H54 (cell line): ENCODE data around the gene CYP2B6.
"Not testable (repeated sequence)": the region's sequence is repeated elsewhere in the genome, so short reads cannot be mapped to it uniquely, and the experiment has no call there.

Experiments
- DNase-seq: peaks from one replicate; pipeline ENCODE4 v3.0.0; 2011; ENCODE audit warnings: low spot score, mixed read lengths; ENCODE audit not compliant: insufficient read length
- FAIRE-seq: peaks from 3 replicates; lab custom pipeline; 2011; peaks lifted over from hg19 to GRCh38; lab: Jason Lieb, UNC
- POLR2A ChIP-seq: IDR thresholded peaks from 2 replicates; pipeline ENCODE4 v1.6.1; 2011; ENCODE audit warnings: low read depth, mild to moderate bottlenecking, low read length

CYP2B6 gene

DNA sequence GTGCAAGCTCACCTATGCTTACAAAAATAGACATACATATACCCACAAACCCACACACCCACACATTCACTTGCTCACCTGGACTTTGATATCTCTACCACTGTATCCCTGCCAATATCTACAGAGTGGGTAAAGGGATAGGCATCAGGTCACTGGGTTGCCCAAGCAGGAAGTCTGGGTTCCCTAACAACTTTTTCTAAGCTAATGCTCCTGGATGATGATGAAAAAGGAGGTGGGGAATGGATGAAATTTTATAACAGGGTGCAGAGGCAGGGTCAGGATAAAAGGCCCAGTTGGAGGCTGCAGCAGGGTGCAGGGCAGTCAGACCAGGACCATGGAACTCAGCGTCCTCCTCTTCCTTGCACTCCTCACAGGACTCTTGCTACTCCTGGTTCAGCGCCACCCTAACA lies at the start of gene CYP2B6:
Gene CYP2B6 (plus strand): TSS at position 311 of the 410 bp plus-strand sequence. CDS start 24 bp downstream, at position 335.
- DNase-seq (no peak), FAIRE-seq (no peak)
- TF ChIP-seq POLR2A: no peak

DNA sequence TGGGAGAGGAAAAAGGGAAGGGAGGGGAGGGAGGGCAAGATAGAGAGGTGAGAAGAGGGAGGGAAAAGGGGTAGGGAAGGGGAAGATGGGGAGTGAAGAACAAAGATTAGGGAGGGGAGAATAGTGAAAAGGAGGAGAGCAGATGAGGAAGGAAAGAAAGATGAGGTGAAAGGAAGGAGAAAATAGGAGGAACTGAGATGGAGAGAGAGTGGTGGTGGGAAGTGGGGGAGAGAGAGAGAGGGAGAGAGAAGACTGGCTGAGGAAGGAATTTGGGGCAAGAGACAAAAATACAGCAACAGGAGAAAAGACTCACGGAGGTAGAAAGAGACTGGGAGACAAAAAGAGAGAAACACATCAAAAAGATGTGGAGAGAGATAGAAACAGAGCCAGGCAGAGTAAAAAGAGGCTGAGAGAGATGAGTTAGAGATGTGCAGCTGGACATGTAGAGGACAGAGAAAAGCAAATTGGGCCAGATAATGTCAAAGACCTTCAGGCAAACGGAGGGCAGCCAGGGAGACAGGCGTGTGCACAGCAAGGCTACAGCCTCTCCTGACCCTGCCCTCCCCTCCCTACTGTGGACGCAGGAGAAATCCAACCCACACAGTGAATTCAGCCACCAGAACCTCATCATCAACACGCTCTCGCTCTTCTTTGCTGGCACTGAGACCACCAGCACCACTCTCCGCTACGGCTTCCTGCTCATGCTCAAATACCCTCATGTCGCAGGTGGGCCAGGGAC lies 49.4 kb upstream of the CYP2B6 start:
- DNase-seq (no peak), FAIRE-seq (no peak)

DNA sequence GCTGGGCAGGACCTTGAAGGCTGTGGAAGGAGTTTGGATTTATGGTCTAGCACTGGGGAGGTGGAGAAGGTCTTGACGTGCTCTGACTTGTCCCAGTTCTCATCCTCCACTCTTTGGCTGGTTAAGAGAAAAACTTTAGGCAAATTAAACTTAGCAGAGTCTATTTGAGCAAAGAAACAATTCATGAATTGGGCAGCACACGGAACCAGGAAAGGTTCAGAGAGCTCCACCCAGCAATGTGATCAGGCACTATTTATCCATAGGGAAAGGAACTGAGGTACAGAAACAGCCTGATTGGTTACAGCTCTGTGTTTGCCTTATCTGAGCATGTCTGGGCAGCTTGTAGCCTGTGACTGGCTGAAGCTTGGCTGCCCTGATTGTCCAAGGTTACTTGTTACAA lies 45.4 kb upstream of the CYP2B6 start:
- no peak for DNase-seq
- FAIRE-seq: no peak
- TF ChIP-seq POLR2A: no peak

More for the DNA sequence above, 49.4 kb upstream of the CYP2B6 start:
- no peak for TF ChIP-seq POLR2A

DNA sequence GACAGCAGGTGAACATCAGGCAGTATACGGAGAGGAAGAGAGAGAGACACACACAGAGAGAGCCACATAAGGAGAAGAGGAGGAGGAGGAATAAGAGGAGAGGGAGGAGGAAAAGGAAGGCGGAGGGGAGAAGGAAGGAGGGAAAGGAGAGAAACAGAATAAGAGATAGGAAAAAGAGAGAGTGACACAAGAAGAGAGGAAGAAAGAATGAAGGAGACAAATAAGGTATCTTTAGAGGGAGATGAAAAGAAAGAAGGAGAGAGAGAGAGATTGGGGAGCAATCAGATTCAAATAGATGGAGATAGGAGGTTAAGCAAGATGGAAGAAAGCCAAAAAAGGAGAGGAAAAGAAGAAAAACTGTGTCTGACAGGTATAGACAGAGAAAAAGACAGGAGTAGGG lies 44.0 kb upstream of the CYP2B6 start:
- no peak for TF ChIP-seq POLR2A
- DNase-seq (no peak), FAIRE-seq (no peak)

DNA sequence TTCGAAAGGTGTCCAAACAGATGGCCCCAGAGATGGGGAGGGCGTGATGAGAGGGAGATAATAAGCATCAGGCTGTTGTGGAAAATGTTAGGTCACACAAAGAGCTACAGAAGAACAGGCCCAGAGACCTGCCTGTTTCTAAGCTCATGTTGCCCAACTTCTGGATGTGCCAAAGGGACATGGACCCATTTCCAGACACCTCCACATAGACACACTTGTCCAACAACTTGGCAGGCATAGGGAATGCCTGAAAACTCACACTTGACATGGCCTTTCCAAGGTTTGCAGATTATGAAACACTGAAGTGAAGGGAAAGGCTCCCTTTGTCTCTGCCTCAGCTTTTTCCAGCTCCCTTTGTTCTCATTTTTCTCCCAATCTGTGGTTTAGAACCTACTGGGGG lies 43.5 kb upstream of the CYP2B6 start:
- no peak for TF ChIP-seq POLR2A
- no peak for DNase-seq
- no peak for FAIRE-seq

DNA sequence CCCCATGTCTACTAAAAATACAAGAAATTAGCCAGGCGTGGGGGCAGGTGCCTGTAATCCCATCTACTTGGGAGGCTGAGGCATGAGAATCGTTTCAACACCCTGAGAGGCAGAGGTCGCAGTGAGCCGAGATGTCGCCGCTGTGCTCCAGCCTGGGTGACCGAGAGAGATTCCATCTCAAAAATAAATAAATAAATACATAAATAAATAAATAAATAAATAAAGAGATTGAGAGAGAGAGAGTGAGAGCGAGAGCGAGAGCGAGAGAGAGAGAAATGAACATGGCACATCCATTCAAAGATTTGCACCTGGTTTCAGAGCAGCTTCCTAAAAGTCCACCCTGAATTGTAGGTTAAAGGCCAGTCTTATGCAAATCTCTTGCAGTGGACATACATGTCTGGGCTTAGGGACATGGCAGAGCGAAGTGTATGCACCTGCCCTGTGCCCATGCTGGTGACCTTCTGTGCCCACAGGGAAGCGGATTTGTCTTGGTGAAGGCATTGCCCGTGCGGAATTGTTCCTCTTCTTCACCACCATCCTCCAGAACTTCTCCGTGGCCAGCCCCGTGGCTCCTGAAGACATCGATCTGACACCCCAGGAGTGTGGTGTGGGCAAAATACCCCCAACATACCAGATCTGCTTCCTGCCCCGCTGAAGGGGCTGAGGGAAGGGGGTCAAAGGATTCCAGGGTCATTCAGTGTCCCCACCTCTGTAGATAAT lies 42.3 kb upstream of the CYP2B6 start:
- DNase-seq: no peak
- TF ChIP-seq POLR2A: no peak
- no peak for FAIRE-seq

DNA sequence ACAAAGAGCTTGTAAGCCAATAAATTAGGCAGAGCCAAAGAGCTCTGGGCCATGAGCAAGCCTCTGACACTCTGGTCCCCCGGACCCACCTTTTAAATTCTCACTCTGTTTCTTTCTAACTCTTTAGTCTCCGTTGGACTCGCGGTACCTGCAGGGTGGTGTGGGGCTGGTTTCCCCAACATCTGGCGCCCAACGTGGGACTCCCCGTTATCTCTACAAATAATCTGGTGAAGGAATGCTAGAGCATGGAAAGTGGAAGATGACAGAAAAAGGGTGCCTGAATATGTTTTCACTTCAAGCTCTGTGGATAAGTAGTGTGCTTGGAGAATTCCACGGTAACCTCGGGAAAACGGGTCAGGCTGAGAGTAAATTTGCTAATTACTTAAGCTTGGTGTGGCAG lies 36.5 kb upstream of the CYP2B6 start:
- no peak for FAIRE-seq
- TF ChIP-seq POLR2A: no peak
- DNase-seq: no peak

DNA sequence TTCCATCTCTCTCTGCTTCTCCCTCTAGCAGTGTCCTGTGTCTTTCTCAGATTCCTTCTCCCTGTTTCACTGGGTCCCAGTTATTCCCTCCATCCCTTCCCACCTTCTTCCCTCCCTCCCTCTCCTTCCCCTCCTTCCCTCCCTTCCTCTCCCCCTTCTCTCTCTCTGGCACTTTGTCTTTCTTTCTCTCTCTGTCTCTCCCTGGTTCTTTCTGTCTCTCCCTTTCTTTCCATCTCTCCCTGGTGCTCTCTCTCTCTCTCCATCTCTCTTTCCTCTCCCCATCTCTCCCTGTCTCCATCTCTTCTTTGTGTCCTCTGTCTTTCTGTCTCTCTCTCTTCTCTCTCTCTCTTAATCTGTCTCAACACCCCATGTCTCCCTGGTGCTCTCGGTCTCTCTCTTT lies 31.7 kb upstream of the CYP2B6 start:
- DNase-seq: no peak
- no peak for TF ChIP-seq POLR2A
- FAIRE-seq: no peak

DNA sequence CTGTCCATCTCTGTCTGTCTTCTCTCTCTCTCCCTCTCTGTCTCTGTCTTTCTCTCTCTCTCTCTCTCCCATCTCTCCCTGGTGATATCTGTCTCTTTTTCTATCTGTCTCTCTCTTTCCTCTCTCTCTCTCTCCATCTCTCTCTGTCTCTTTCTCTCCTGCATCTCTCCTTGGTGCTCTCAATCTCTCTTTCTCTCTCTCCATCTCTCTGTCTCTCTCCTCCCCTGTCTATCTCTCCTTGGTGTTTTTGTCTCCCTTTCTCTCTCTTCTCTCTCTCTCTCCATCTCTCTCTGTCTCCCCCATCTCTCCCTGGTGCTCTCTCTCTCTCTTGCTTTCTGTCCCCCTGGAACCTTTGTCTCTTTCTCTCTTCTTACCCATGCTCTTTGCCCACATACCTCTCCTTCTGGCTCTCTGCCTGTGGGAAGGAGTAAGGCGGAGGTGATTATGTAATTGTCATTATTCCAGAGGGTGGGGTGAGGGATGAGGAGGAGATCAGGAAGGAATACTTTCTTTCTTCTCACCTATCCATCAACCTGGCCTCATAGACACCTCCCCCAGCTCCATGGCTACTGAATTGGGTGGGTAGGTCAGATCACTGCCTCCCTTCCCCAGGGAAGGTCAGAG lies 30.9 kb upstream of the CYP2B6 start:
- FAIRE-seq: no peak
- TF ChIP-seq POLR2A: no peak

DNA sequence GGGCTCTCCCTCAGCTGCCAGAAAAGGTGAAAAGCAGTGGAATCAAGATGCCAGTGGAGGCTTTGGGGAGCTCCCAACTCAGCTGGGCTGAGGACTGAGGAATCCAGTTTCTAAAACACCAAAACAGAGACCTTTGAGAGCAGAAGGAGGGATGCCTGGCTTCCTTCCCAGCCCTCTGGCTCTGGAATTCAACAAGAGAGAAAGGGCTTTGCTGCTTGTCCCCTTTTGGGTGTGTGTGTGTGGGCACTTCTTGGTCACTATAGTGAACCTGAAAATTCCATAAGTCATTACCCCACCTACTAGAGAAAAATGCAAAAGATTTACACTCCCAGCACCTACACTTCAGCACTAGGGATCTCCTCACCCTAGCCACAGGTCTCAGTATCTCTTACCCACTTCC lies 30.3 kb upstream of the CYP2B6 start:
- DNase-seq: no peak
- no peak for TF ChIP-seq POLR2A
- FAIRE-seq: no peak

More for the DNA sequence above, 30.9 kb upstream of the CYP2B6 start:
- DNase-seq: no peak

DNA sequence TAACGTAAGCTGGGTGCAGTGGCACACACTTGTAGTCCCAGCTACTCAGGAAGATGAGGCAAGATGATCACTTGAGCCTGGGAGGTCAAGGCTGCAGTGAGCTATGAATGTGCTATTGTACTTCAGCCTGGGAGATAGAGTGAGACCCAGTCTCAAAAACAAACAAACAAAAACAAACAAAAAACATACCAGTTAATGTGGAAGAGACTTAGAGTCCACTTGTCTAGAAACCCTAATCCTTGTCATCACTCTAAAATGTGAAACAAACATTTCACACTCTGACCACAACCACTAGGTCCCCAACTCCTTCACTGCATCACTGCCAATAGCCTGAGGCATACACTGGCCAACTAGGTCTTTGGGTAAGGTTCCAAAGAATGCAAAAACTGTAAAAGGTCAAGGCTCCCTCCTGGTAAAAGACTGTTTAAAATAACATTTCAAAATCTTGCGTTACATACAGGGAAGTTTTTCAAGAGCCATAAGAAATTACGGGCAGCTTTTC lies 28.6 kb upstream of the CYP2B6 start:
- DNase-seq (peak; percentile 74), FAIRE-seq (no peak)
- TF ChIP-seq POLR2A: no peak

DNA sequence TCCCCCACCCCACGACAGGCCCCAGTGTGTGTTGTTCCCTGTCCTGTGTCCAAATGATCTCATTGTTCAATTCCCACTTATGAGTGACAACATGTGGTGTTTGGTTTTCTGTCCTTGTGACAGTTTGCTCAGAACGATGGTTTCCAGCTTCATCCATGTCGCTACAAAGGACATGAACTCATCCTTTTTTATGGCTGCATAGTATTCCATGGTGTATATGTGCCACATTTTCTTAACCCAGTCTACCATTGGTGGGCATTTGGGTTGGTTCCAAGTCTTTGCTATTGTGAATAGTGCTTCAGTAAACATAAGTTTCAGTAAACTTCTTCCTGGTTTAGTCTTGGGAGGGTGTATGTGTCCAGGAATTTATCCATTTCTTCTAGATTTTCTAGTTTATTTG lies 26.7 kb upstream of the CYP2B6 start:
- not testable (repeated sequence) for DNase-seq, FAIRE-seq

DNA sequence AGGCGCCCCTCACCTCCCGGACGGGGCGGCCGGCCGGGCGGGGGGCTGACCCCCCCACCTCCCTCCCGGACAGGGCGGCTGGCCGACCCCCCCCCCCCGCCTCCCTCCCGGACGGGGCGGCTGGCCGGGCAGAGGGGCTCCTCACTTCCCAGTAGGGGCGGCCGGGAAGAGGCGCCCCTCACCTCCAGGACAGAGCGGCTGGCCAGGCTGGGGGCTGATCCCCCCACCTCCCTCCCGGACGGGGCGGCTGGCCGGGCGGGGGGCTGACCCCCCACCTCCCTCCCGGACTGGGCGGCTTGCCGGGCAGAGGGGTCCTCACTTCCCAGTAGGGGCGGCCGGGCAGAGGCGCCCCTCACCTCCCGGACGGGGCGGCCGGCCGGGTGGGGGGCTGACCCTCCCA lies 25.7 kb upstream of the CYP2B6 start:
- not testable (repeated sequence) for DNase-seq, FAIRE-seq

DNA sequence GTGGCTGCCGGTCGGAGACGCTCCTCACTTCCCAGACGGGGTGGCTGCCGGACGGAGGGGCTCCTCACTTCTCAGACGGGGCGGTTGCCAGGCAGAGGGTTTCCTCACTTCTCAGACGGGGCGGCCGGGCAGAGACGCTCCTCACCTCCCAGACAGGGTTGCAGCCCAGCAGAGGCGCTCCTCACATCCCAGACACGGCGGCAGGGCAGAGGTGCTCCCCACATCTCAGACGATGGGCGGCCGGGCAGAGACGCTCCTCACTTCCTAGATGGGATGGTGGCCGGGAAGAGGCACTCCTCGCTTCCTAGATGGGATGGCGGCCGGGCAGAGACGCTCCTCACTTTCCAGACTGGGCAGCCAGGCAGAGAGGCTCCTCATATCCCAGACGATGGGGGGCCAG lies 24.5 kb upstream of the CYP2B6 start:
- not testable (repeated sequence) for FAIRE-seq, DNase-seq

DNA sequence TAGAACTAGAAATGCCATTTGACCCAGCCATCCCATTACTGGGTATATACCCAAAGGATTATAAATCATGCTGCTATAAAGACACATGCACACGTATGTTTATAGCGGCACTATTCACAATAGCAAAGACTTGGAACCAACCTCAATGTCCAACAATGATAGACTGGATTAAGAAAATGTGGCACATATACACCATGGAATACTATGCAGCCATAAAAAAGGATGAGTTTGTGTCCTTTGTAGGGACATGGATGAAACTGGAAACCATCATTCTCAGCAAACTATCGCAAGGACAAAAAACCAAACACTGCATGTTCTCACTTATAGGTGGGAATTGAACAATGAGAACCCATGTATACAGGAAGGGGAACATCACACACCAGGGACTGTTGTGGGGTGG lies 23.0 kb upstream of the CYP2B6 start:
- not testable (repeated sequence) for FAIRE-seq, DNase-seq

DNA sequence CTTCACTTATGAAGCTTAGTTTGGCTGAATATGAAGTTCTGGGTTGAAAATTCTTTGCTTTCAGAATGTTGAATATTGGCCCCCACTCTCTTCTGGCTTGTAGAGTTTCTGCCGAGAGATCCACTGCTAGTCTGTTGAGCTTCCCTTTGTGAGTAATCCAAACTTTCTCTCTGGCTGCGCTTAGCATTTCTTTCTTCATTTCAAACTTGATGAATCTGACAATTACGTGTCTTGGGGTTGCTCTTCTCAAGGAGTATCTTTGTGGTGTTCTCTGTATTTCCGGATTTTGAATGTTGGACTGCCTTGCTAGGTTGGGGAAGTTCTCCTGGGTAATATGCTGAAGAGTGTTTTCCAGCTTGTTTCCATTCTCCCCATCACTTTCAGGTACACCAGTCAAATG lies 21.4 kb upstream of the CYP2B6 start:
- DNase-seq, FAIRE-seq: not testable (repeated sequence)

DNA sequence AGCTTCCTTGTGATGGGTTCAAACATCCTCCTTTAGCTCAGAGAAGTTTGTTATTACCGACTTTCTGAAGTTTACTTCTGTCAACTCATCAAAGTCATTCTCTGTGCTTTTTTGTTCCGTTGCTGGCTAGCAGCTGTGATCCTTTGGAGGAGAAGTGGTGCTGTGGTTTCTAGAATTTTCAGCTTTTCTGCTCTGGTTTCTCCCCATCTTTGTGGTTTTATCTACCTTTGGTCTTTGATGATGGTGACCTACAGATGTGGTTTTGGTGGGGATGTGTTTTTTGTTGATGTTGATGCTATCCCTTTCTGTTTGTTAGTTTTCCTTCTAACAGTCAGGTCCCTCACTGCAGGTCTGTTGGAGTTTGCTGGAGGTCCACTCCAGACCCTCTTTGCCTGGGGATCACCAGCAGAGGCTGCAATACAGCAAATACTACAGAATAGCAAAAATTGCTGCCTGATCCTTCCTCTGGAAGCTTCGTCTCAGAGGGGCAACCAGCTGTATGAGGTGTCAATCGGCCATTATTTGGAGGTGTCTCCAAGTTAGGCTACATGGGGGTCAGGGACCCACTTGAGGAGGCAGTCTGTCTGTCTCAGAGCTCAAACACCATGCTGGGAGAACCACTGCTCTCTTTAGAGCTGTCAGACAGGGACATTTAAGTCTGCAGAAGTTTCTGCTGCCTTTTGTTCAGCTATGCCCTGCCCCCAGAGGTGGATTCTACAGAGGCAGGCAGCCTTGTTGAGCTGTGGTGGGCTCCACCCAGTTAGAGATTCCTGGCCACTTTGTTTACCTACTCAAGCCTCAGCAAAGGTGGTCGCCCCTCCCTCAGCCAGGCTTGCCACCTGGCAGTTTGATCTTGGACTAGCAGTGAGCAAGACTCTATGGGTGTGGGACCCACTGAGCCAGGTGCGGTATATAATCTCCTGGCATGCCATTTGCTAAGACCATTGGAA lies 20.4 kb upstream of the CYP2B6 start:
- not testable (repeated sequence) for DNase-seq, FAIRE-seq
